ENCODE results near the gene DIABLO.
"Not testable (repeated sequence)": the region's sequence is repeated elsewhere in the genome, so short reads cannot be mapped to it uniquely, and the experiment has no call there.

Gene DIABLO

DNA sequence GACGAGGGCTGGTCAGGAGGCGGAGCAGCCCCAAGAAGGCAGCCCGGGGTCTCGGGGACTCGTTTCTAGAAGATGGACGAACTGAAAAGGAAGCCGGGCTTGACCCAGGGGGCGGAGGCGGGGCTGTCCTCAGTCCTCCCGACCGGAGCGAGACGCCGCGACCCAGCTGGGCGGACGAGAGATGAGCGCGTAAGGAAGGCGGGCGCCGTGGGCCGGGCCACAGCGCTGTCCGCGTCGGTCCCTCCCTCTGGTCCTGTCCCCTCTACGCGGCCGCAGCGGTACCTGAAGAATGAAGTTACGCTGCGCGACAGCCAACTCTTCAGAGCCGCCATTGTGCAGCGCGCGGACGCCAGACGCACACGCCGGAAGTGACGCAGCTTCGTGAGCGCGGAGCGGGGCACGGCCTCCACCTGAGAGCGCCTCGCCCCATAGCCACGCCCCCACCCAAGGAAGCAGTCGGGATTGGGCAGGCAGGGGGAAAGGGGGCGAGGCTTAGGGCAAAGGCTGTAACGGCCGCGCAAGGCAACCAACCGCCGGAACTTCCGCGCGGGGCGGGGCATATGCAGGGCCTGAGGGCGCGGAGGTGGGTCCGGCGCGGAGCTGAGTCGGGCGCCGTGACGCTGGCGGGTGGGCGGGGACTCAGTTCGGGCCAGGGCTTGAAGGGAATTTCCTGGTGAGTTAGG lies at the start of gene DIABLO:
Gene DIABLO (minus strand): TSS at position 370 of the 683 bp plus-strand sequence. CDS start 38 bp downstream, at position 332.
- peak; percentile 100 for DNase-seq

DNA sequence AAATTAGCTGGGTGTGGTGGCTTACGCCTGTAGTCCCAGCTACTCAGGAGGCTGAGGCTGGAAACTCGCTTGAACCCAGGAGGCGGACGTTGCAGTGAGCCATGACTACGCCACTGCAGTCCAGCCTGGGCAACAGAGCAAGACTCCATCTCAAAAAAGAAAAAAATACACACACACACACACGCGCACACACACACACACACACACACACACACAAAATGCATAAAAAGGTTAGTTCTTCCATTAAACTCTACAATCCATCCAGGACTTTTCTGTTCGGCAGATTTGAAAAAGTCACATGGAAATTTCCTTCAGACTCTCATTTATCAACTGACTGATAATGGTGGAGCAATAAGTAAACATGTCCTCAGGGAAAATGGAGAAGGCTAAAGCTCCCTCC lies 49.6 kb upstream of the DIABLO start:
- peak; percentile 4 for DNase-seq

DNA sequence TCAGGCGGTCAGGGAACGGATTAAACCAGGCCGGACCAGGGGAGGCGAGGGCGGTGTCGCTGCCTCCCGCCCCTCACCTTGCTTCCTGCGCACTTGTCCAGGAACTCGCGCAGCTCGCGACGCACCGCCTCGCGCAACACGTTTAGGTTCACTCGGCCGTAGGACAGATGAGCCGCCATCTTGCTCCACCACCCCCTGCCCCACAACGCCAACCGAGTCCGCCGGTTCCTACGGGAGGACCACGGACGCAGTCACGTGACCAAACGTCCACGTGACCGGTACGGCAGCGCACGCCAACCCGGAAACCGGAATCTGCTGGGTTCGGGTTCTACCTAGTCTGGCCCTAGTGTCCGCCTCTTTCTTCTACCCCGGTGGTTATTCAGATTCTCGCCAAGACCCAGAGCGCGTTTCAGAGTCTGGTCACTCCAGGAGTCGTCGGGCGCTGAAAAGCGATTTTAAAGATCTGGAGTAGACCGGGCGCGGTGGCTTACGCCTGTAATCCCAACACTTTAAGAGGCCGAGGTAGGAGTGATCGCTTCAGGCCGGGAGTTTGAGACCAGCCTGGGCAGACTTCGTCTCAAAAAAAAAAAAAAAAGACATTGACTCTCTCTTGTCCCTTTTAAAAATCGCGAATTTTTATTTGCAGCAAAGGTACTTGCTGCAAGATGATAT lies 40.5 kb upstream of the DIABLO start, which contains the start of gene VPS33A:
Gene VPS33A (minus strand): TSS at position 265 of the 672 bp plus-strand sequence. CDS start 86 bp downstream, at position 179.
- DNase-seq = peak; percentile 99

DNA sequence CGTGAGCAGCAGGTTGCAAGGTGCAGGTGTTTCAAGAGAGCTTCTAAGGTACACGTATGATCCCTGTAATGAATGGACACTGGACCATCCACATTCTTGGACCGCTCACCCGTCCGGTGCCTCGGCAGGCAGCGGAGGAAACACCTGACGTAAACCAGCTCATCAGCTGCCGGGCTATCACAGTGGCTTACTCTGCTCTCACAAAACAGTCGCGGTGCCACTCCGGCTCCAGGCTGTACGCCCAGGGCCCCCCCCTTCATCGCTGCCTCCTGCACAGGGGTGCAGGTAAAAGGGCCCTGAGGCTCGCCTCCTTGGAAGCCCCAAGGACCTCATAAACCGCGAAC lies 40.0 kb upstream of the DIABLO start:
- DNase-seq = peak; percentile 84

GRCh38 chr12:122265476-122265875 lies 39.6 kb upstream of the DIABLO start:
- no peak for DNase-seq

GRCh38 chr12:122260735-122261134 lies 34.9 kb upstream of the DIABLO start:
- not testable (repeated sequence) for DNase-seq

- not testable (repeated sequence) for DNase-seq
Observed at GRCh38 chr12:122258939-122259338, 33.1 kb upstream of the DIABLO start.

- not testable (repeated sequence) for DNase-seq
Observed at GRCh38 chr12:122258462-122258861, 32.6 kb upstream of the DIABLO start.

DNA sequence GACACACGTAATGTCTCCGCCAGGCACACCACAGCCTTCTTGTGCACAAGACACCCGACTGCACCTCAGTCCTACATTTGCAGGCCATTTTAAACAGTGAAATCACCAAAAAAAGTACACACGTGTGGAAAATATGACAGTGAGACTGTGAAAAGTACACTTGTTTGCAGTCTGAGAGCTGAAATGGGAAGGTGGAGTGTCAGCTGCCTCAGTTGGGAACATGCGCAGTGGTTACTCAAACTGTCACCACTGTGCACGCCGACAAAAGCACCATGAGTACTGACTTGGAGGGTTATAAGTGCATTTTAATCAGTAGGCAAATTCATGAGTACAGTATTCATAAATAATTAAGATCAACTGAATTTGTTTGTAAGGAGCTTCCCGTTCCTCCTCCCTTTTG lies 24.7 kb upstream of the DIABLO start:
- DNase-seq = no peak

GRCh38 chr12:122250047-122250446 lies 24.2 kb upstream of the DIABLO start:
- no peak for DNase-seq

DNA sequence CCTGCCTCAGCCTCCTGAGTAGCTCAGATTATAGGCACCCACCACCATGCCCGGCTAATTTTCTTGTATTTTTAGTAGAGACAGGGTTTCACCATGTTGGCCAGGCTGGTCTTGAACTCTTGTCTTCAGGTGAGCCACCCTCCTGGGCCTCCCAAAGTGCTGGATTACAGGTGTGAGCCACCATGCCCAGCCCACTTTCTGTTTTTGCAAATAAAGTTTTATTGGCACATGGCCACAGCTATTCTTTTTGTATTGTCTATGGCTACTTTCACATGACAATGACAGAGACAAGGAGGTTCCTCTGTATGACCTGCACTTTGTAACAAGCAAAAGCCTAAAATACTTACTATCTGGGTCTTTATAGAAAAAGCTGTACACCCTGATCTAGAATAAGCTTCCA lies 19.7 kb upstream of the DIABLO start:
- no peak for DNase-seq

GRCh38 chr12:122244565-122245371 lies 18.9 kb upstream of the DIABLO start:
- no peak for DNase-seq

DNA sequence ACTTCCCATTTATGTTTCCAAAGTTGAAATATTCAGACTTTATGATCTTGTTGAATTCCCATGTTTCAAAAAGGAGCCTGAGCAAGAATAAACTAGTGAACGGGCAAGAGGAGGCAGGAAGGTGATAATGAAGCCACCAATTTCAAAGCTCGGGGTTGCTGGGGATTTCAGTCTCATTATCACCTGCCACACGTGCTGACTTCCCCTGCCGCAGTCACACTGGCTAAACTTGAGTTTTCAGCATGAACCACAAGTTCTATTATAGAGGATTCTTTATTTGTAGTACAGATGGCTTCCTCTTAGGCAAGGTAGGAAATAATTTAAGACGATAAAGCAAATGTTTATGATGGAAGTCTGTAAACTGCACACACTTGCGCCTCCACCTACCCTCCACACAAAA lies 18.1 kb upstream of the DIABLO start:
- no peak for DNase-seq

DNA sequence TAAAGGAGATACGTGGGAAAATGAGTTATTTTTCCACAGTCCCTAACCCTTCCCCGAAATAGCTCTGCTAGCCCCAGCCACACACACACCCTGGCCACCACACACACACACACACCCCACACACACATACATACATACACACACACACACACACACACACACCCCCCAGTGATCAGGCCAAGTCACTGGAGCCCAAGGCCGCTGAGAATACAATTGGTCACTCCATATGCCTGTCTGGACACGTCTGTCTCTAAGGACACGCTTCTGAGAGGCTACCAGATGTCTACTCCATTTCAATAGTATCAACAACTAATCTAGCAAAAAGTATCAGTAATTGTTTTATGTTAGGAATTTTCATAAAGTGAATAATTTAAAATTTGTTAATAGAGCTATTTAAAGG lies 13.0 kb upstream of the DIABLO start:
- DNase-seq = no peak

- no peak for DNase-seq
Observed at GRCh38 chr12:122235741-122236140, 9.9 kb upstream of the DIABLO start.

GRCh38 chr12:122232691-122233090 lies 6.8 kb upstream of the DIABLO start:
- no peak for DNase-seq

GRCh38 chr12:122230798-122231197 lies 4.9 kb upstream of the DIABLO start:
- no peak for DNase-seq

DNA sequence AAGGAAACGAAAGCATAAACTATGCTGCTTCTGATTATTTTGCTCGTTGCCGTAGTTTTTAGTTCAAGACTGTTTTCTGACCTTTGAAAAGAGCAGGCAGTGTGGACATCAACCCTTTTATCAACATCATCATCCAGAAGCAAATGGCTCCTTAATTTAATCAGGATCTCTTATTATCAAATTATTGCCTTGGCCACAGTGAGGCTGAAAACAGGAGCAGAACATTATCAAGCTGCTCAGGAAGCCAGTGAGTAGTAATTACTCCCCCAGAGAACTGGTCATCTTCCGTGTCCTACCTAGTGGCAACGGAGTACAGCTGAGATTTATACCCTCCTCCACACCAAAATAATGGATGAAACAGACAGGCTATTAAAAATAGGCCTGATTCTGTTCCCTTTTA lies 2.2 kb upstream of the DIABLO start:
- no peak for DNase-seq

DNA sequence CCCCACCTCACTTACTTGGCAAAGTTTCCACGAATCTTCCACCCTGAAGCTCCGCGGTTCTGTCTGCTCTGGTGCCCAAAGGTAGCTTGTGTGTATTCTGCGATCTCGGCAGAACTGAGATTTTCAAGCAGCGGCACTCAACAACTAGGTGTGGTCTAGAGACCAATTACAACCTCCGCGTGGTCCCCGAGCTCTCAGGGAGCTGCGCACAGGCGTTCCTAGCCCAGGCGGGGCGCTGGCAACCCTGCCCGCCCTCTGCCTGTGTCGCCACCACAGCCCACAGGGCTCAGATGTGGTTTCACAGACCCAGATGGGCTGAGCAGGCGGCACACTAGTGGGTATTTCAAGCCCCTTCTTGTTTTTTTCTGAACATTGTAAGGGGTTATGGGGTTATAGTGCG lies 1.5 kb upstream of the DIABLO start:
- DNase-seq = no peak

- no peak for DNase-seq
Observed at GRCh38 chr12:122226366-122227125, 694 bp upstream of the DIABLO start.

DNA sequence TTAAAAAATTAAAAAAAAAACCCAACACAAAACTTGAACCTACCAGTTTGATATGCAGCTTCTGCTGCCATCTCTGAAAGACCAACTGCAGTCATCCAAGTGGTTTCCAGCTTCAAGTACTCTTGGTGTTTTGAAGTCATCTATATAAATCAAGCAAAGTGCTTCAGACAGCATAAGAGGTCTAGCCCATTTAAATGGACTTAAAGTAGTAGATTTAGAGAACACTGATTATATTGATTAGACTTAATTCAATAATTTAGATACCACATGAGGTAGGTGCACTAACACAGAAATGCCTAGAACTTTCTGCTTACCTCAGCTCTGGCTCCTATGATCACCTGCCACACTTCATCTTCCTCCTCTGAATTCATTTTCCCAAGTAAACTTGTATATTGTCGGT lies 9.4 kb downstream of the DIABLO start:
- DNase-seq = no peak

GRCh38 chr12:122215771-122216170 lies 10.1 kb downstream of the DIABLO start:
- DNase-seq = no peak

Data from islet precursor cell (in vitro differentiated cells).